Activated CD4-positive, alpha-beta memory T cell treated with anti-CD3 and anti-CD28 coated beads, Interleukin-2, amount 10 ng/mL, durations not matched to agents 7 days and 5 days (primary cell): ENCODE results near the gene FMNL2. TPM values are rescaled to one million over a fixed set of nuclear protein-coding genes. Genes with fewer than 3 reads are reported as not detected.

Source experiments
- CTCF ChIA-PET: fragments of 350-600 bp; sonication (Branson Sonifier 250); formaldehyde crosslinking; loops from one replicate; lab custom pipeline; 2021; ENCODE audit warnings: antibody characterized with exemption, inconsistent platforms; lab: Charles Lee
- POLR2A ChIA-PET: fragments of 350-600 bp; sonication (Branson Sonifier 250); formaldehyde crosslinking; loops from one replicate; lab custom pipeline; 2021; ENCODE audit warnings: antibody characterized with exemption; lab: Charles Lee
- DNase-seq: peaks from one replicate; pipeline ENCODE4 v3.0.0-alpha.2; 2020
- H3K27ac Mint-ChIP-seq: one replicate; pipeline ENCODE4 v1.8.0; 2021; ENCODE audit warnings: mild to moderate bottlenecking, mixed read lengths
- H3K27me3 Mint-ChIP-seq: one replicate; pipeline ENCODE4 v1.8.0; 2021; ENCODE audit warnings: mixed read lengths
- H3K36me3 Mint-ChIP-seq: one replicate; pipeline ENCODE4 v1.8.0; 2021; ENCODE audit warnings: low read depth, mixed read lengths
- H3K4me1 Mint-ChIP-seq: one replicate; pipeline ENCODE4 v1.8.0; 2021; ENCODE audit warnings: mixed read lengths
- H3K4me3 Mint-ChIP-seq: one replicate; pipeline ENCODE4 v1.8.0; 2021; ENCODE audit warnings: mild to moderate bottlenecking, mixed read lengths
- H3K9me3 Mint-ChIP-seq: one replicate; pipeline ENCODE4 v1.8.0; 2021; ENCODE audit warnings: mixed read lengths
- total RNA-seq, 2 experiments: library from RNA; stranded (reverse); gene quantifications; one replicate each; pipeline ENCODE4 v1.2.3, GENCODE V29; 2021

FMNL2 gene
- total RNA-seq, 2 experiments from 2014 or later: 1.0 to 1.1 TPM

DNA sequence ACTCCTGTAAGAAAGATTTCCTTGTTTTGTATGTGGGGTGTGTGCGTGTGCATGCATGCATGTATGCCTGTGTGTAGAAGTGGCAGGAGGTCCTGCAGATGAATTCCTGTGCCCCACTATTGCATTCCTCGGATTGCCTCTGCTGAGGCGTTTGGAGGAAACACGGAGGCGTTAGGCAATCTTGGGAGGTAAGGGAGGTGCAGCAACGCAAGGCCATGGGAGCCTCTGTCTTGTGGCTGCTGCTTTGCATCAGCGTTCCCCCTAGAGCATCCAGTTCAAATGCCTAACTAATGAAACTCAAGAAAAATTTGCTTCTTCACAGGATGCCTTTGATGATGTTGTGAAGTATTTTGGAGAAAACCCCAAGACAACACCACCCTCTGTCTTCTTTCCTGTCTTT lies 302.3 kb downstream of the FMNL2 start:
- H3K4me3 Mint-ChIP-seq: no peak overlapping the region
- no peak overlapping the region for H3K27ac Mint-ChIP-seq
- H3K36me3 Mint-ChIP-seq: no peaks in the 10 kb centered on the region
- CTCF ChIA-PET: no interaction called here
- DNase-seq: no peak
- peaks cover 1% of the 10 kb centered on the region for H3K27me3 Mint-ChIP-seq
- no peaks in the 10 kb centered on the region for H3K4me1 Mint-ChIP-seq
- POLR2A ChIA-PET: no interaction called here
- no peaks in the 10 kb centered on the region for H3K9me3 Mint-ChIP-seq

DNA sequence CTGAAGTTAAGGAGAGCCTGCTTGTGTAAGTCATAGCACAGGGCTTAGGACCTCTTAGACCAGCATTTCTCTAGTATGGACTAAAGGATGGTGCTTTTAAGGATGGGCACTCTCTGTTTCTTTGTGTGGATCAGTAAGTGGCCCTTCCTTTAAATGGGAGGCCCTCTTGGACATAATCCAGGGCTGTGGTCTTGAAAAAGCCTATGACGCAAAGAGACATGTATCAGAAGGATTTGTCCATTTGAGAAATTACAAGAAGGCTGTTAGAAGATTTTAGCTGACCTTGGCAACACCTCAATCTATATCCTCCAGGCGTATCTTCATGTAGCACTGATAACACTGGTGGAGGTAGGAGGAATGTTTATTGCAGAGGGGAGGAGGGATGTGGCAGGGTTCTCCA lies 303.1 kb downstream of the FMNL2 start:
- no peaks in the 10 kb centered on the region for H3K4me1 Mint-ChIP-seq
- POLR2A ChIA-PET: no interaction called here
- H3K36me3 Mint-ChIP-seq: no peaks in the 10 kb centered on the region
- no peaks in the 10 kb centered on the region for H3K9me3 Mint-ChIP-seq
- DNase-seq: no peak
- peaks cover 1% of the 10 kb centered on the region for H3K27me3 Mint-ChIP-seq
- H3K4me3 Mint-ChIP-seq: no peak overlapping the region
- CTCF ChIA-PET: interaction anchor here (1.7 kb wide), 2 partner anchors 9 to 463 kb away, joined by 4 to 8 read pairs; partner anchors contain the start of gene STAM2
- H3K27ac Mint-ChIP-seq: no peak overlapping the region

DNA sequence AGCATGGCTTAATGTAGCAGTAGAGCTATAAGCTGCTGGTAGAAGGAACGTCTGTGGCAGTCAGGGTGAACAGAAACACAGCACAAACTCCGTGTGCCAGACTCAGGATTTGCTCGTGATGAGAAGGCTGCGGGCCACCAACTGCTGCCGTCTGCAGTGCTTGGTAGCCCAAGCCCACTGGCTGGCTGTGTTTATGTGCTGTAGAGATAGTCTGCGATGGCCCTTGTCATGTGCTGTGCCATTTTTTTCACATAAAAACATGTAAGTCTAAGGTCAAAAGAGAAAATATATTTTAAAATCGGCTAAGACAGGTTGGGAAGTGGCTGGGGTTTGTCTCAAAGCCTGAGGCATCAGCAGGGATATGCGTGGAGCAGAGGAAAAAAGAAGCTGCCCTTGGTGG lies 303.6 kb downstream of the FMNL2 start:
- no peaks in the 10 kb centered on the region for H3K9me3 Mint-ChIP-seq
- CTCF ChIA-PET: interaction anchor here (1.7 kb wide), 2 partner anchors 9 to 463 kb away, joined by 4 to 8 read pairs; partner anchors contain the start of gene STAM2
- H3K36me3 Mint-ChIP-seq: no peaks in the 10 kb centered on the region
- no peak overlapping the region for H3K27ac Mint-ChIP-seq
- no peak for DNase-seq
- no peaks in the 10 kb centered on the region for H3K4me1 Mint-ChIP-seq
- POLR2A ChIA-PET: no interaction called here
- H3K27me3 Mint-ChIP-seq: peaks cover 1% of the 10 kb centered on the region
- H3K4me3 Mint-ChIP-seq: no peak overlapping the region

DNA sequence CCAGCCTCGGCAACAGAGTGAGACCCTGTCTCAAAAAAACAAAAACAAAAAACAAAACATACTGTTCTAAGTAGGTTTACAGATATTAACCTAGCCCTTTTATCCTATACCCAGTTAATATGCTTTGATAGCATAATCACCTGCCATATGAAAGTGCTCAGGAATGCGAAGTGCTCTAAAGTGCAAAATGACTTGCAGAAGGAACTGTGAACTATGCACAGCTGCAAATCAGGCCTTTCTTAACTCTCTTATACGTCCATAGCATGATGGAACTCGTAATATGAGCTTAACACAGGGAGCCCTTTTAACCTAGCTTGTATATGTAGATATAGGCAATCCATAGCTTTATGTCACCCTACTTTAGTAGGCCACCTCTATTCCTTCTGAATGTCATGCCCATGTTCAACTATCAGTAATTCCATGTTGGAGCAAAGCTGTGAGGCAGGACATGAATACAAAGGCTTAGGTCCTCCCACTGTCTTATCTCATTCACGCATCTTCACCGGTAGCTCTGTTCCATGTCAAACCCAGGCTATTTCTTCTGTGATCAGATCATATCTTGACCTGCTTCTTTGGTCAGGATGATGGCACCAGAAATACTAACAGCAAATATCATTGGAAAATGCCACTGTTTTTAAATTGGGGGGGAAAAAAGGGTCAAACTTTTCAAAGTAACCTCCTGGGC lies 309.4 kb downstream of the FMNL2 start:
- H3K27ac Mint-ChIP-seq: no peak overlapping the region
- ChIA-PET POLR2A (interaction anchor here (0.8 to 0.9 kb wide), 2 partner anchors 8 to 477 kb away, joined by 3 to 4 read pairs; no protein-coding TSS in a partner anchor), CTCF (interaction anchor here (5.5 kb wide), 1 partner anchor 9 kb away, joined by 23 read pairs; no protein-coding TSS in a partner anchor)
- H3K27me3 Mint-ChIP-seq: no peaks in the 10 kb centered on the region
- no peaks in the 10 kb centered on the region for H3K9me3 Mint-ChIP-seq
- H3K36me3 Mint-ChIP-seq: peaks cover 8% of the 10 kb centered on the region
- no peak for DNase-seq
- no peak overlapping the region for H3K4me3 Mint-ChIP-seq
- no peaks in the 10 kb centered on the region for H3K4me1 Mint-ChIP-seq

DNA sequence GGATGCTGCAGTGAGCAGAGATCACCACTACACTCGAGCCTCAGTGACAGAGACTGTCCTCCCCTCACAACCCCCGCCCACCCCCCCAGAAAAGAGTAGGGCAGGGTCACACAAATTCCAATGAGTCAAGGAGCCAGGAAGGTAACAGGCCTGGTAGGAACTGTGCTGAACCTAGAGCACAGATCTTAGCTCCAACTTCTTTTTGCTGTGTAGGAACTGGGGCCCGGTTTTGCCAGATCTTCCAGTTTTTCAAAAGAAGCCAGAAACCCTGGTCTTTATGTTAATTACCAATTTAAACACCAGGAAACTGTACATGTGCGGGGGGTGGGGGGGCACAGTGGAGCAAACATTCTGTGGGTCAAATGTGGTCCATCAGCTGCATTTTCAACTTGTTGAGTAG lies 311.3 kb downstream of the FMNL2 start:
- ChIA-PET POLR2A (interaction anchor here (1.2 kb wide), 1 partner anchor 71 kb away, joined by 3 read pairs; the partner anchor contains the start of gene PRPF40A), CTCF (interaction anchor here (0.9 to 5.5 kb wide), 2 partner anchors 11 to 42 kb away, joined by 3 to 23 read pairs; no protein-coding TSS in a partner anchor)
- Mint-ChIP-seq H3K9me3 (no peaks in the 10 kb centered on the region), H3K4me3 (no peak overlapping the region), H3K27me3 (no peaks in the 10 kb centered on the region), H3K36me3 (peaks cover 14% of the 10 kb centered on the region), H3K4me1 (no peaks in the 10 kb centered on the region), H3K27ac (no peak overlapping the region)
- DNase-seq: no peak

DNA sequence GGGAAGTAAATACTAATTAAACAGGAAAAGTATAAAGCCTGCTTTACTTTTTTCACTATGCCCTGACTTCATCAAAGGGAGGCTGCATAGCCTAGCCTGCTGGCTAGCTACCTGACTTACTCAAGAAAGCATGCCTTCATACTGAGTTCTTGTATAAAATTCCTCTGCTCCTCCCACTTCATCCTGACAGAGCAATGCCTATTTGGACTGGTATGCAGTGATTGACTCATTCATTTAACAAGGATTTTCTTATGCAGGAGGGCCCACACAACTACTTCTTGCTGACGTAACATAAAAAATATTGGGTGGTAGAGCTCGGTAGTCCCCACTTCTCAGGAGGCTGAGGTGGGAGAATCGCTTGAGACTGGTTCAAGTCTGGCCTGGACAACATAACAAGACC lies 311.8 kb downstream of the FMNL2 start:
- POLR2A ChIA-PET: interaction anchor here (1.2 kb wide), 1 partner anchor 11 kb away, joined by 3 read pairs; no protein-coding TSS in a partner anchor
- no peak for DNase-seq

DNA sequence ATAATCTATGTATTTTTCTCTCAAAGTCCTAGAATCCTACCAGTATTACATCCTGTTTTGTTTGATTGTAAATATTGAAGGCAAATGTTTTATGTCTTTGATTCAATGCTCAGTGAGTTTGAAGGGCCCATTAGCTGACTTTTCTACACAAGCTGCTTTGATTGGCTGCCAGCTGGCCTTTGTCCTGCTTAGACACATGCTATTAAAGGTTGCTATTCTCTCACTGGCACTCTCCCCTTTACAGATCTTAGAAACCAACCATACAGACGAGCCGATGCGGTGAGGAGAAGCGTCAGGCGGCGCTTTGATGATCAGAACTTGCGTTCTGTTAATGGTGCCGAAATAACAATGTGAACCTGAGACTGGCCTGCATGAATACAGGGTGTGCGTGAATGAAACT lies 312.6 kb downstream of the FMNL2 start:
- no peaks in the 10 kb centered on the region for H3K4me1 Mint-ChIP-seq
- no peak overlapping the region for H3K27ac Mint-ChIP-seq
- POLR2A ChIA-PET: interaction anchor here (1.2 kb wide), 1 partner anchor 12 kb away, joined by 3 read pairs; no protein-coding TSS in a partner anchor
- no peak for DNase-seq
- no peak overlapping the region for H3K4me3 Mint-ChIP-seq
- CTCF ChIA-PET: interaction anchor here (1.2 to 5.5 kb wide), 2 partner anchors 9 to 12 kb away, joined by 4 to 23 read pairs; no protein-coding TSS in a partner anchor
- H3K27me3 Mint-ChIP-seq: no peaks in the 10 kb centered on the region
- peaks cover 22% of the 10 kb centered on the region for H3K36me3 Mint-ChIP-seq
- no peaks in the 10 kb centered on the region for H3K9me3 Mint-ChIP-seq

More for the DNA sequence above, 311.8 kb downstream of the FMNL2 start:
- H3K9me3 Mint-ChIP-seq: no peaks in the 10 kb centered on the region
- H3K36me3 Mint-ChIP-seq: peaks cover 16% of the 10 kb centered on the region
- H3K4me3 Mint-ChIP-seq: no peak overlapping the region
- no peaks in the 10 kb centered on the region for H3K4me1 Mint-ChIP-seq
- CTCF ChIA-PET: interaction anchor here (0.9 to 5.5 kb wide), 3 partner anchors 8 to 42 kb away, joined by 3 to 23 read pairs (median 4); no protein-coding TSS in a partner anchor
- H3K27ac Mint-ChIP-seq: no peak overlapping the region
- H3K27me3 Mint-ChIP-seq: no peaks in the 10 kb centered on the region

DNA sequence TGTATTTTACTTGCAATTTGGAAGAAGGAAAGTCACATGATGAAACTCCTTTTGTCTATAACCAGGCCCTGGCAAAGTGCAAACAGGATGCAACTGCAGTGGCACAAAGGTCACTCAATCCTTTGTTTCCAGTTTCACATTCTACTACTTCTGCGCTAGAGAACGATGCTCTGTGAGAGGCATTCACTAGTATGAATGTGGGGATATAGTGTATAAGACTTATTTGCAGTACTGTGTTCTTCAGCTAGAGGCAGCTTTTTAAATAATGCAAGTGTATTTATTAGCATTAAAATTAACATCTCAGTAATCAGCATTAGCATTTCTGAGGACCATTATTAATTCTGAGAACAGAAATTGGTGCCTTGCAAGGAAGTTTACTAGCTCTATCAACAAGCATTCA lies 313.4 kb downstream of the FMNL2 start:
- Mint-ChIP-seq H3K4me1 (no peaks in the 10 kb centered on the region), H3K4me3 (no peak overlapping the region), H3K27ac (no peak overlapping the region), H3K27me3 (no peaks in the 10 kb centered on the region), H3K9me3 (no peaks in the 10 kb centered on the region), H3K36me3 (peaks cover 24% of the 10 kb centered on the region)
- POLR2A ChIA-PET: no interaction called here
- DNase-seq: no peak
- CTCF ChIA-PET: interaction anchor here (1.1 to 5.5 kb wide), 2 partner anchors 13 to 472 kb away, joined by 3 to 23 read pairs; no protein-coding TSS in a partner anchor

DNA sequence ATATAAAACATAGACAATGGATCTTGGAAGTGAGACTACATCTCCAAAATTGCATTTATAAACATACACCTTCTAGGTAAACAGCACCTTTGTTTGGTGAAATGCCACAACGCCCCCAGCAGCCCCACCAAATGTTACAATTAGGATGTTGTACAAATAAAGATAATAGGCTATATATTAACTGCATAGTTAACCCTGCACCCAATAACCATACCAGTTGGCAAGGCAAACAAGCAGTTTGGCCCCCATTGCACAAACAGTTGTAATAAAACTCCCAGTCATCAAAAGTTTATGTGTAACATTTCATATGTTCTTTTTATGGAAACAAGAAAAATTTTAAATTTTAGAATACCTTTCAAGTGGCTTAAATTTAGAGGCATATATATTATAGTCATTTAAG lies 315.0 kb downstream of the FMNL2 start:
- no peak for DNase-seq
- Mint-ChIP-seq H3K4me1 (no peaks in the 10 kb centered on the region), H3K4me3 (no peak overlapping the region), H3K9me3 (no peaks in the 10 kb centered on the region), H3K27me3 (no peaks in the 10 kb centered on the region), H3K36me3 (peaks cover 35% of the 10 kb centered on the region), H3K27ac (no peak overlapping the region)
- ChIA-PET POLR2A (no interaction called here), CTCF (interaction anchor here (0.6 kb wide), 1 partner anchor 574 kb away, joined by 3 read pairs; no protein-coding TSS in a partner anchor)

DNA sequence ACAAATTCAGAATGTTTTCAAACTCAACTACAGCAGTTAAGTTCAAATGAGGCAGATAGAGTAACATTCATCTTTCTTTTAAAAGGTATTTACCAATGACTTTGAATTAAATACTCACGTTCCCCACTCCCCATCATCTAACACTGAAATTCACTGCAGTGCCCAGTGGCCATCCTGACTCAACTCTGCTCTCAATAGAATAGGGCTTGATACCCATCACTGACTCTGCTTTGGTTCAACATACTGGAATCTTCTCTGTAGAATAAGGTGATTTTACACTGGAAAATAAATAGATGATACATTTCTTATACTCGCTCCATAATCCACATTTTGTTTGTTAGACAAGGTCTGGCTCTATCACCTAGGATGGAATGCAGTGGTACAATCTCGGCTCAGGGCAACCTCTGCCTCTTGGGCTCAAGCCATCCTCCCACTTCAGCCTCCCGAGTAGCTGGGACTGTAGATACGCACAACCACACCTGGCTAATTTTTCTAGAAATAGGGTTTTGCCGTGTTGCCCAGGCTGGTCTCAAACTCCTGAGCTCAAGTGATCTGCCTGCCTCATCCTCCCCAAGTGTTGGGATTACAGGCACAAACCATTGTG lies 315.9 kb downstream of the FMNL2 start:
- Mint-ChIP-seq H3K27ac (no peak overlapping the region), H3K4me1 (no peaks in the 10 kb centered on the region), H3K27me3 (no peaks in the 10 kb centered on the region), H3K36me3 (peaks cover 38% of the 10 kb centered on the region), H3K4me3 (no peak overlapping the region), H3K9me3 (no peaks in the 10 kb centered on the region)
- no peak for DNase-seq
- ChIA-PET CTCF (no interaction called here), POLR2A (no interaction called here)

DNA sequence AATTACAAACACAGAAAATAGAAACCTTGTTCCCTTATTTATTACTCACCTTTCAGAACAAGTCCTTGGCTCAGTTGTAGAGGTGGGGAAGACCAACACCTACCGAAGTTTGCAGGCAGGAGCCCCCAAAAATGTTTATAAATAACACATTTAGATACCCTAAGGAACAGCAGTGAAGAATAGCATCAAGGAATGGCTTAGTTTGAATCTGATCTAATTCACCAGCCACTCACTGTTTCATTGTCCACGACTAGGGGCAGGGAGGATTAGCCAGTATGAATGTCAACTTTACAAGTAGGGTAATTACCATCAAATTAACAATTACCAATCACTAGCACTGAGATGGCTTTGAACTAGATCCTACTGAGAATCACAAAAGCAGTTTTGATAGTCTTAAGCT lies 316.9 kb downstream of the FMNL2 start:
- H3K27ac Mint-ChIP-seq: no peak overlapping the region
- ChIA-PET CTCF (no interaction called here), POLR2A (no interaction called here)
- peaks cover 44% of the 10 kb centered on the region for H3K36me3 Mint-ChIP-seq
- no peaks in the 10 kb centered on the region for H3K27me3 Mint-ChIP-seq
- H3K4me3 Mint-ChIP-seq: no peak overlapping the region
- DNase-seq: no peak
- H3K4me1 Mint-ChIP-seq: peaks cover 3% of the 10 kb centered on the region
- no peaks in the 10 kb centered on the region for H3K9me3 Mint-ChIP-seq

DNA sequence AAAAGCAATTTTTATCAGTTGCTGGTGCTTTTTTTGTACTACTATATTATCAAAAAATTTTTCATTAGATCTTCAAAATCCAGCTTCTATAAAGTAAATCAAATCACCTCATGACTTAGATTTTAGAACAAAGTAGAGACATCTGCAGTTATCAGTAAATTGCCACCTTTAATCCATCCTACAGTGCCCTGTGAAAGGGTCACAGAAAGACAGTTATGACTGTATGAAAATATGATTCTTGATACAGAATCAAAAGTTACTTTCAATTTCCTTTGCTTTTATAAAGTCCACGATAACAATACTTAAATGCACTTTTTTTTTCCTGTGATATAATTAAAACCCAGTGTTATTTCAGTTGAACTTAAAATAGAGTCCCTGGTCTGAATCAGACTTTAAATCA lies 320.9 kb downstream of the FMNL2 start:
- ChIA-PET POLR2A (no interaction called here), CTCF (no interaction called here)
- no peaks in the 10 kb centered on the region for H3K27me3 Mint-ChIP-seq
- DNase-seq: no peak
- H3K36me3 Mint-ChIP-seq: peaks cover 63% of the 10 kb centered on the region
- no peak overlapping the region for H3K4me3 Mint-ChIP-seq
- H3K27ac Mint-ChIP-seq: no peak overlapping the region
- peaks cover 8% of the 10 kb centered on the region for H3K4me1 Mint-ChIP-seq
- no peaks in the 10 kb centered on the region for H3K9me3 Mint-ChIP-seq

DNA sequence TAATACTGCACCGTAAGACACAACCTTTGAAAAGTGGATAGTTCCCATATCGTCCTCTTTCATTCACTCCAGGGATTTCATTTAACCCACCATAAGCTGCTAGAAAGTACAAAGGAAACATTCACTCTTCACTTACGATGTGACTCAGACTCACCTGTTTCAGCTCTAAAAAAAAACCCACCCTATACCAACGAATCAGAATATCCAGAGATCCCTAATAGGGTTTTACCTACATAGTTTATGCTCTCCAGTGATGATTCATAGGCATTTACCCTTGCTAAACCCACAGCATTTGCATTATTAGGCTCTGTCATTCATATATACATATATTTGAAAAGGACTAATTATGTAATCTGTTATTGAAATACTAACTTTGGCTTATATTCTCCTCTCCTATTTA lies 322.1 kb downstream of the FMNL2 start:
- Mint-ChIP-seq H3K27ac (no peak overlapping the region), H3K27me3 (no peaks in the 10 kb centered on the region), H3K36me3 (peaks cover 62% of the 10 kb centered on the region), H3K4me1 (peaks cover 8% of the 10 kb centered on the region), H3K4me3 (no peak overlapping the region), H3K9me3 (no peaks in the 10 kb centered on the region)
- no peak for DNase-seq
- ChIA-PET POLR2A (no interaction called here), CTCF (no interaction called here)
